GM15510 (cell line): ENCODE measurements around the gene SLC29A3.

ENCODE experiments used
- POLR2A ChIP-seq: IDR thresholded peaks from 3 replicates; pipeline ENCODE4 v1.6.1; 2011; ENCODE audit warnings: borderline replicate concordance; ENCODE audit not compliant: insufficient read length; ENCODE audit errors: extremely low read depth

The SLC29A3 gene

DNA sequence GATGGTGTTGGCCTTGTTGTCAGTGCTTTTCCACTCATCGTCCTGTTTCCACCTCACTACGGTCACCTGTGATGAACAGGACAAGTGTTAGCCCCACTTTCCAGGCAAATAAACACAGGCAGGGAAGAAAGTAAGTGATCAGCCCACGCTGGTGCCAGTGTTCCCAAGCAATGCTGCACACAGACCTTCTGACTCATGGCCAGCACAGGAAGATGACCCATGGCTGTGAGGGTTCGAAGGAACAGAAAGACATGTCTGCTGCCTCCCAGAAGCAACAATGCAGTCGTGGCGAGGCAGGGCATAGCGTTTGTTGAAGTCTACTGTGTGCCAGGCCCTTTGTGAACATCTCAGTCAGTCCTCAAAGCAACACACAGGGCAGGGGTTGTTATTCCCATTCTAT is 35.7 kb downstream of the SLC29A3 start:
- TF ChIP-seq POLR2A: no peak

DNA sequence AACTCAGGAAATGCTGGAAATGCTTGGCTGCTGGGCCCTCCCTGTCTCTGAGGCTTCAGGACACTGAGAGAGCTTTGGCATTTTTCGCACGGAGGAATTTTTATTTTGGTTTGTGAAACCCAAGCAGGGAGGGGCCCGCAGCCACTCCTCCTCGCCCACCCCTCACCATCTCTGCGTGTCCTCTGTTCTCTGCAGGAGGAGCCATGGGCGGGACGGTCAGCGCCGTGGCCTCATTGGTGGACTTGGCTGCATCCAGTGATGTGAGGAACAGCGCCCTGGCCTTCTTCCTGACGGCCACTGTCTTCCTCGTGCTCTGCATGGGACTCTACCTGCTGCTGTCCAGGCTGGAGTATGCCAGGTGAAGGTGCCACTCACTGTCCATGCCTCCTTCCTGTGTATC is 36.8 kb downstream of the SLC29A3 start:
- TF ChIP-seq POLR2A: no peak

DNA sequence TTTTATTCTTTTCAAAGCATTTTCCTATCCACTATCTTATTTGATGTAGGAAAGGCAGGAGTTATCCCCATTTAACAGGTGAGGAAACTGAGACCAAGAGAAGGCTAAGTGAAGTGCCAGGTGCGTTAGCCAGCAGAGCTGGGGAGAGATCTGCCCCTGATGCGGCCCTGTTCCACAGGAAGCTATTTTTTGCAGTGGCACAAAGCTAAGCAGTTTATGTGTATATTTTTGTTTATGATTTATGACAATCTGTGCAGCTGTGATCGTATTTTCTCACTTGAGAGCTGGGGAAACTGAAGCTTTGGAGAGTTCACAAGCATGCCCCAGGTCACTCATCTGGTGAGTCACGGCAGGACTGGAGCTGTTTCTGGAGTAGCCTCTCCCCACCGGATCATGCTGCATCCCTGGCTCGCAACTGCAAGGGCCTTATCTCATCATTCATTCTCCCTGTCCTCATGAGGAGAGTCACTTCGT is 38.8 kb downstream of the SLC29A3 start:
- TF ChIP-seq POLR2A: no peak

DNA sequence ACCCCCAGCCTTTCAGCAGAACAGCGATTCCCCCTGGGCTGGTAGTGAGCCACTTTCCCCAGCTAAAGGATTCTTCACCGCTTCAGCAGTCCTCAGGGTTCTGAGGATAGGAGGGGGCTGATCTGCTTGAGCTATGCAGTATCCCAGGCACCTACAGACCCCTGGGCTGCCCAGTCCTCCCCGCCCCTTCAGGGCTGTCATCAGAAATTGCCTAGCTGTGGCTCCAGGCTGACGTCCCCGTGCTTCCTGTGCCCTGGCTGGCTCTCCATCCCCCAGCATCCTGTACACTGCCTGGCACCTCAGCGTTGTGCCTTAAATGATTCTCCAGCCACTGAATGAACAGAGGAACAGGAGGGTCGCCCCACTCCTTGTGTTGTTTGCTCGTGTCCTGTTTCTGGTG is 39.2 kb downstream of the SLC29A3 start:
- TF ChIP-seq POLR2A: no peak

DNA sequence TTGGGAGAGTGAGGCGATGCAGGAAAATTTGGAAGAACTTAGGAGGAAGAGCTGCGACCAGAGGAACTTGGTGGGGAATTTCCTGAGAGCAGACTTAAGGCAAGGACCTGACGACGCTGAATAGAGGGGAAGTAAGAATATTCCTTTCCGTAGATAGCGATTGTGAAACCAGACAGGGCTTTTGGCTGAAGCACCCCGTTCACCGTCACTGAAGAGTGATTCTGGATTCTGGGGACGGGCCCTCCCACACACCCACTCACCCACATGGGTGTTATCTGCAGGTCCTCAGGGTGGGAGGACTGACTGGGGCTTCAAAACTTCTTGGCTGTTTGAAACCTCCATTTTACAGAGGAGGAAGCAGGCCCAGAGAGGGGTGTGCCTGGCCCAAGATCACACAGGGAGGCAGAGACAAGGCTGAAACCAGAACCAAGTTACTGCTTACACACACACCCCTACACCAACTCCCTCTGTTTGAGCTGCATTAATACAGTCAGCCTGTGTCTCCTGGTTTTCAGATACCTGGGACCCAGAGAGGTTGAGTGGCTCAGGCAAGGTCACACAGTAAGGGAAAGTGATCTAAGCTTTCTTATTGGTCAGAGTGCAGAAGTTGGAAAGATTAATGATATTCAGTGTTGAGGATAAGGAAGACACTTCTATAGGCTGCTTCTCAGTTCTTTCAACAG is 40.4 kb downstream of the SLC29A3 start:
- TF ChIP-seq POLR2A: no peak

DNA sequence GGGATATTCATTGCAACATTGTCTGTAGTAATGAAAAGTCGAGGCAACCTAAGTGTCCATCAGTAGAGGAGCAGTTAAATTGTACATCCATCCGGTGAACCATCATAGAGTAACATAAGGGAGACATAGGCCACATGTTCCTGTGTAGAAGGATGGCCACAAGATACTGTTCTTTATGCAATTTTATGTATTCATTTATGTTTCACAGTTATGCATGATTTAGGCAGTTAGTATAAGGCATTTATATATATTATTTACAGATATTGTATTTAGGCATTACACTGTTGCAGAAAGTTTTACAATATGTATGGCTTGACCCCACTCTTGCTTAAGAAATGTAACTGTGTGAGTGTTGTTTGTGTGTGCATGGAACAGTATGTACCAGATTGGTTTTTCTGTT is 41.7 kb downstream of the SLC29A3 start:
- TF ChIP-seq POLR2A: no peak

DNA sequence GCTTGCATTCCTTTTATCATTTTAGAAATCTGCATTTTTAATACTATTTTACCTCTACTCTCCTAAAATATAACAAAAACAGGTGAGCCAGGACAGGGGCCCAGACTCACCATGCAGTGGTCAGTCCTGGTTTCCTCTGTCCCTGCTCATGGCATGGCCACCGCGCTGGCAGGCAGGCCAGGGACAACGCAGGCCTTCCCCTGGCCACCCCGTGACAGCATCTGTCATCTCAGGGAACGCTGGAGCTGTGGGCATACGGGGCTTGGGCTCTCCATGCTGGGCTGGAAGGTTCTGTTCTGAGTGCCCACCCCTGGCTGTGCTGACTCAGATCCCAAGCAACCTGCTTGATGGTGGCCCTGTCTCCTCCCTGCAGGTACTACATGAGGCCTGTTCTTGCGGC is 42.5 kb downstream of the SLC29A3 start:
- no peak for TF ChIP-seq POLR2A

DNA sequence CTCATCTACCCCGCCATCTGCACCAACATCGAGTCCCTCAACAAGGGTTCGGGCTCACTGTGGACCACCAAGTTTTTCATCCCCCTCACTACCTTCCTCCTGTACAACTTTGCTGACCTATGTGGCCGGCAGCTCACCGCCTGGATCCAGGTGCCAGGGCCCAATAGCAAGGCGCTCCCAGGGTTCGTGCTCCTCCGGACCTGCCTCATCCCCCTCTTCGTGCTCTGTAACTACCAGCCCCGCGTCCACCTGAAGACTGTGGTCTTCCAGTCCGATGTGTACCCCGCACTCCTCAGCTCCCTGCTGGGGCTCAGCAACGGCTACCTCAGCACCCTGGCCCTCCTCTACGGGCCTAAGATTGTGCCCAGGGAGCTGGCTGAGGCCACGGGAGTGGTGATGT is 43.1 kb downstream of the SLC29A3 start:
- TF ChIP-seq POLR2A: no peak

DNA sequence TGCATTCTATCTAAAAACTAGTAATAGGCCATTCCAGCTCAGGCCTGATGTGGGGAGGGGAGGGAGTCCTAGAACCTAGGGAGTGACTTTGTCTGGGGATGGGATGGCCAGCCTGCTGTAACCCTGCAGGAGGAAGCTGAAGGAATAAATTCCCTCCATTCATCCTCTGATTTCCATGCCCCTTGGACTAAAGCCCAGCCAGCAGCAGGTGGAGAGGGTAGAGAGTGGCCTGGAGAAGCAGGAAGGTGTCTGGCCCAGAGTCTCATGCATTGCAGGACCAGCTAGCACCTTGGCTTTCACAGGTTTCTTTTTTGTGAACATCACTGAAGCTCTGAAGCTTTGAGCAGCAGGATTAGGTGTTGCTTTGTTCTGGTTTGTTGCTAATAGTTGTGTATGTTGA is 44.9 kb downstream of the SLC29A3 start:
- no peak for TF ChIP-seq POLR2A

DNA sequence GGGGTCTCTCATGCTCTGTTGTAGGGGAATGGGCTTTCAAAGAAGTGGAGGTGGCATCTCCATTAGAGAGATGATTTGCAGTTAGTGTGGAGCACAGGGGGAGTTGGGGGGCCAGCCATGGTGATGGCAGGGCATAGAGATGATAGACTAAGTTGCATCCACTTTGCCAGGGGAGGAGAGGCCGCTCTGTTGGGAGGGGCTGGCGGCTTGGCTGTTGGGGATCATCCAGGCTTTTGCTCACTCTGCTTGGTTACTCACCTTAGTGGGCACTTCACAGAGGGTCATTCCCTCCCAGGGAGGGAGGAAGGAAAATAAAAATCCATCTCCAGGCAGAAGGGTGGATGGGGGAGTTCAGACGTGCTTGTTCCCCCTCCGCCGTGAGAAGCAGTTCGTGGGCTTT is 46.3 kb downstream of the SLC29A3 start:
- no peak for TF ChIP-seq POLR2A

DNA sequence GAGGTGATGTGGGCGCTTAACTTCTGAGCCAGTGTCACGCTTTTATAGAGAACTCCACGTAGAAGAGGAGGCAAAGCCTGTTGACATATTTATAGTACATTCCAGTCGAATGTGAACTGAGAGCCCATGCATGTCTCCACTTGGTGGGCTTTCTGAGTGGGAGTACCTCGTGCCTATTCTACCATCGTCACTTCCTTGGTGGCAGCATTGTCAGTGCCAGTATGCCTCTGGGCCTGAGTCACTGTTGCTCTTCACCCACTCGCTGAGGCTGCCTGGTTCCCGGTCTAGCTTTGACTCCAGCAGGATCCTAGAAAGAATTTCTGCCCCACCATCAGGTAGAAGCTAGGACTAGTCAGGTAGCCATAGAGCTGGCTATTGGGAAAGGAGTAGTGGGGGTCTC is 47.6 kb downstream of the SLC29A3 start:
- TF ChIP-seq POLR2A: no peak

DNA sequence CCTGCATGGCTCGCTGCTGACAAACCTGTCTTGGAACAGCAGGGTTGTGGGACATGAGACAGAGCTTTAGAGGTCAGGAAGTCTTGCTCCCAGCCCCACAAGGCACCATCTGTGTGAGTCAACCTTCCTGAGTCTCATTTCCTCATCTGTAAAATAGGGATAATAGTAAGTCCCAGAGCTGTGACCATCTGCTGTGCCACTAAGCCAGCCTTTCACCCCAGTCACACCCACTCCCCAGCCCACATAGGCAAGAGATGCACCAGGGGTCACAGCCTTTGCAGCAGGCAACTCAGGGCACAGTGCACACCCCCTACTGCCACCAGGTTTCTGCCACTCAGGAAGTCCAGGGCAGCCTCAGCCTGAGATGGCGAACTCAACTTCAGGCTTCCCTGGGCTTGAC is 48.2 kb downstream of the SLC29A3 start:
- TF ChIP-seq POLR2A: no peak

DNA sequence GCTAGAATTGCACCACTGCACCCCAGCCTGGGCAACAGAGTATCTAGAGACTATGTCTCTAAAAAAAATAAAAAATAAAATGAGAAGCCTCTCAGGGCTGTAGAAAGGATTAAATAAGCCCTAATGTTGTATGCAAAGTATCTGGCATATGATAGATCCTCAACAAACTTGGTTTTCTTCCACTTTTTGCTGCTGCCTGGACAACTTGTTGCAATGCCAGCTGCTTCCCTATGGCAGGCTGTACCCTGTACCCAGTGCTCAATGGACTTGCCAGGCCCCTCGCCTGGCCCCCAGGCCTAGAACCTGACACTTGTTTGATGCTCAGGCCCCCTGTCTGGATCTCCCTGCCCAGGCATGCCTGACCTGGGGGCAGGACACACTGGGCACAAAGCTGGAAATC is 49.1 kb downstream of the SLC29A3 start:
- no peak for TF ChIP-seq POLR2A

DNA sequence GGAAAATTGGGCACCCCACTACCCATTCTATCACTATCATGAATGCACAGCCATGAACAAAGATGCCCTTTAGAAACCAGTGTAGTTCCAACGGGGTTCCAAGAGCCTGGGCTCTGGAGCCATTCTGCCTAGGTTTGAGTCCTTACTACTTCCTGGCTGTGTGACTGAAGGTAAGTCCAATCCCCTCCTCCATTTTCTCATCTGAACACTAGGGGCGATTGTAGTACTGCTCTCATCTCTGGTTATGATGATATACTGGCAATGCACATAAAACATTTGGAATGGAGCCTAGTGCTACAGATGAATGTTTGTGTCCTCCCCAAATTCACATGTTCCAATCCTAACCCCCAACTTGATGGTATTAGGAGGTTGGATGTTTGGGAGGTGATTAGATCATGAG is 49.6 kb downstream of the SLC29A3 start:
- no peak for TF ChIP-seq POLR2A

DNA sequence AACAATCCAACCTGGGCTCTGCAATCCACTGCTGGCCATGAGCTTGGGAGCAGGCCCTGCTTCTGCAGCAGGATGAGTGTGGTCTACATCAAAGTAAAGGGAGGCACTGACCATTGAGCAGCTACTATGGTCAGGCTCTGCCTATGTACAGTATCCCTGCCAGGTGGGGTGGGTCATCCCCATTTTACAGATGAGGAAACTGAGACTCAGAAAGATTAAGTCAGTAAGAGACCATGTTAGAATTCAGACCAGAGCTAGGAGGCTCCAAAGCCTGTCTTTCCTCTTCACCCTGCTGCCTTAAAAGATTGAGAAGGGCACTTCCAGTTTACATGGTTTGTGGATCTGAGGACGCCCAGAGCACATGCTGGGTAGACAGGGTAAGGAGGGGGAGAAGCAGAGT is 50.5 kb downstream of the SLC29A3 start:
- no peak for TF ChIP-seq POLR2A

DNA sequence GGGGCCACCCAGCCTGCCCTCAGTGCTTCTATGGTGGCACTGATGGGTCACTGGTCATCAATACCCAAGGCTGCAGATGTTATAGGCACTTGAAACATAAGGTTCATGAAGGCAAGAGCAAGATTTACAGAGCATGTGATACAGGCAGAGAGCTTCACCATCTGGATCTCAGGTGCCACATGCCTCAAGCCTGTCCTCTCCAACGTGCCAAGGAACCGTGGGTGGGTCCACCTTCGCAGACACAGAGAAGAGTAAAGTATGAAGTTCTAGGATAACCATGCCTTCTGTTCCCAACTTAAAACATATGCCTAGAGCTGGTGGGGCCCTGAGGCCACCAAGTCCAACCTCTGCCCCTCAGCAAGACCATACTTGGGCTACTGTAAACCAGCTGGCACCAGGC is 51.0 kb downstream of the SLC29A3 start:
- no peak for TF ChIP-seq POLR2A

DNA sequence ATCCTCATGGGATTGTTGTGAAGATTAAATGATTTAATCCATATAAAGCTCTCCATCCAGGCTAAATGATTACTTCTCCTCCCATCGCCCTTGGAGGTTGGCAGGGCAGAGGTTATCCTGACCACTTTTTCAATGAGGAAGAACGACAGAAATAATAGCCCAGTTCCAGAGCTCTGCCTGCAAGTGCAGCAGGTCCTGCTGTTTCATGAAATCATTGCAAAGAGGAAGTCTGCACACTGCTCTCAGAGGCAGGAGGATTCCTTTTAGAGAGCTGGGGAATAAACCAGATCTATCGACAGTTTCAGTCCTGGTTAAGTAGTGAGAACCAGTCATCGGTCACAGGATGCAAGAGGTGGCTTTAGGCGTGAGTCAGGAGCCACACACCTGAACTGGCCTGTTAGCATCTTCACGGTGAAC is 52.7 kb downstream of the SLC29A3 start:
- no peak for TF ChIP-seq POLR2A
